GM19099 (cell line): ENCODE measurements around the gene GRM7.

ENCODE experiments used
- POLR2A ChIP-seq: IDR thresholded peaks from 3 replicates; pipeline ENCODE4 v1.6.1; 2011; ENCODE audit warnings: low read depth; ENCODE audit not compliant: insufficient read length; ENCODE audit errors: extremely low read depth

The GRM7 gene

DNA sequence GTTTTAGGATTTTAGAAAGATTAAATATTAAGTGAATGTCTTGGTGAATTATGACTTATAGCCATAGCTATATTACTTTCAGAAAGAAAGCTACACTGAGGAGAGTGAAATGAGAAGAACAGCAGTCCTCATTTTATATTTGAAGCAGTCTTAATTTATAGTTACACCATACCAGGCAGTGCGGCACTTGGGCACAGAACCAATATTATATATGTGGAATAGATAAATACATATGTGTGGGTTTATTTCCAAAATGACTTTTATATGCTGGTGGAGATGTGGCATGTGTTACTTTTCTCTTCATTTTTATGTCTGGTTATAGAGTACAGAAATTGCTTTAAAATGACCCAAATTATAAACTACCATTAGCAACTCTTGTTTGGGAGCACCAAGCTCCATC, 759.5 kb downstream of the GRM7 start:
- no peak for TF ChIP-seq POLR2A

DNA sequence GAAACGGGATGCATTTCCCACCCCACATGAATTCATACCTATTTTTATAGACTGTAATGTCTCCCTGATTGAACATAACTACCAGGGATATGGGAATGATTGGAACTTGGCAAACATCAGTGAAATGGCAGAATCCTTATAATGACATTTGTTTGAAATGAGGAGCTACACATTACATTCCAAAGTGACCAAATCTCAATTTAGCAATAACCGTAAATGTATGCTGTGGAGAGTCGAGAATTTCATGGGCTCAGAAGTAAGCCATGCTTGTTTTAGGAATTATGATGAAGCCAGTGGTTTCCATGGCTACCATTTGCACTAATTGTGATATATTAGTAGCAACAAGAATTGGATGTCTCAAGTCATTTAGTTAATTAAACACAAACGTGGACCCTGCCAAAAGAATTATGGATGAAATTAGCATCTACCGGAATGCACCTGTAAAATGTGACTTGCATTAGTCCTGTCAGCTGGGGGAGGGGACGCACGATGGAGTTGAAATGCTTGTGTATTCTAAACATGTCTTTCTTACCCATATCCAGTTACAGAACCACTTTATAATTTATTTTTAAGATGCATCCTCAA, 760.2 kb downstream of the GRM7 start:
- no peak for TF ChIP-seq POLR2A

GRCh38 chr3:7621651-7622050, 760.7 kb downstream of the GRM7 start:
- no peak for TF ChIP-seq POLR2A

- no peak for TF ChIP-seq POLR2A
Measured at GRCh38 chr3:7625021-7625420, 764.1 kb downstream of the GRM7 start.

DNA sequence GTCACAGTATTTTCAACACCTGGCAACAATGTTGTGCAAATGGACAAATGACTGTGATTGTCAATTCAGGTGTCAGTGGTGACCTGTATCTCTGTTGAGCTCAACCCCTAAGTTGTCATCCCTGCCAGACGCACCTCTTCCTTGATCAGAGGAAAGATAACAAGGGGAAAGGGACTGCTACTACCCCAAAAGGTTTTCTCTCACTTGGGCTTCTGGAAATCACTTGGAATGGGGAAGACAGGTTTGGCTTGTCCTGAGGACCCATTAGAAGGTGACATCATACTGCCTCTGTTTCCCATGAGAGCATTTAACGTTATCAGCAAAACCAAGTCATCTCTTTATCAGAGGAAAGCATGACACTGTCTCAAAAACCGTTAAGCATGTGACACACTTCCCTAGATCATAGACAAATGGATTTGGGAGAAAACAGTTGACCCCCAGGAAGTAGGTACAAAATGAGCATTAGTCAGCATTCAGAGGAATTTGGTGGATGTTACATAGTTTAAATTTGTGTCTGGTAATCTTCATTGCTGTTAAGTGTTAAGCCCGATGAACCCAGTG, 769.5 kb downstream of the GRM7 start:
- TF ChIP-seq POLR2A, result no peak

DNA sequence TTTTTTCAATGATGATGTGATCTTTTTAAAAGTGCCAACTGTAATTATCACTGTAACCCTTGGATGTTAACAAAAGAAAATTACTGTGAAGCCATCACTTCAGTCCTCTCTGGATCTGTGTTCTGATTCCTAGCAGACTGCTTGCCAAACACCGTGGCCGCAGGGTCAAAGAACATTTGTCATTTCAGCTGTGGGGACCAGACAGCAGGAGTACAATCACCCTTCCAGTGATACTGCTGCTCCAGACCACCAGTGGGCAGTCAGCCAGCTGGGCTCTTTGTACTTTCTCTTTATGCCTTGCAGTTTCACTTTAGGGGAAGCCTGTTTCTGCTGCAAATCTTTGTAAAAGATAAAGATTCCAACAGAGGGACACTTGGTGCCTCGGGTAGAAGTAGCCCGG, 770.0 kb downstream of the GRM7 start:
- no peak for TF ChIP-seq POLR2A

DNA sequence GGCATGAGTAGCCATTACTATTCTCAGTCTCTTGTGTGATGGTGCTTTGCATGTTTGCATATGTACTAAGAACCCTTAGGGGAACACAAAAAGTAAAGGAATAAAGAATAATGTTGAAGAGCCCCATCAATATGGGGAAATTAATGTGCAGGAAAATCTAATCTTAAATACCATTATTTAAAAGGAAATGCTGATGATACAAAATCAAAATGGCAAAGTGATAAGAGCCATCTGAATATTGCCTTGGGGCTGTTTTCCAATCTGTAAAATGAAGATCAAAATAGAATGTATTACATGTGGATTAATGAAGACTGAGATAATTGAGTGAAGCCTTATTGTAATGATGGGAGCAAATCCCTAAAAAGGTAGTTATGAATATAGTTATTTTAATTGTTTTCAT, 771.4 kb downstream of the GRM7 start:
- TF ChIP-seq POLR2A, result no peak

- no peak for TF ChIP-seq POLR2A
Measured at GRCh38 chr3:7637694-7638093, 776.8 kb downstream of the GRM7 start.

DNA sequence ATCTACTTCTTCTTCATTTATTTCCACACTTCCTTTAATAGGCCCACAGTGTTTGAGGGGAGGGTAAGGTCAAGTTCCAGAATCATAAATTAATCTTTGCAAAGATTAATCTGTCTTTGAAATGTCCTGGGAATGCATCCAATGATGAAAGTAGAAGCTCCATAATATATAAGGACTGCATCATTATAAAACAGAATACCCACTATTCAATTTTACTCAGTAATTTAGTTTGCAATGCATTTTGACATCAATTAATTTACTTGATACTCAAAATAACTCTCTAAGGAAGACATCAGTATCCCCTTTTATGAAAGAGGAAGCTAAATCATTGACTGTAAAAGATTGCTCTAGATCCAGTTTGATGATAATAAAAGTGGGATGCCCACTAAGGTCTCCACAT, 777.2 kb downstream of the GRM7 start:
- TF ChIP-seq POLR2A, result no peak

- no peak for TF ChIP-seq POLR2A
Measured at GRCh38 chr3:7640787-7641186, 779.9 kb downstream of the GRM7 start.

DNA sequence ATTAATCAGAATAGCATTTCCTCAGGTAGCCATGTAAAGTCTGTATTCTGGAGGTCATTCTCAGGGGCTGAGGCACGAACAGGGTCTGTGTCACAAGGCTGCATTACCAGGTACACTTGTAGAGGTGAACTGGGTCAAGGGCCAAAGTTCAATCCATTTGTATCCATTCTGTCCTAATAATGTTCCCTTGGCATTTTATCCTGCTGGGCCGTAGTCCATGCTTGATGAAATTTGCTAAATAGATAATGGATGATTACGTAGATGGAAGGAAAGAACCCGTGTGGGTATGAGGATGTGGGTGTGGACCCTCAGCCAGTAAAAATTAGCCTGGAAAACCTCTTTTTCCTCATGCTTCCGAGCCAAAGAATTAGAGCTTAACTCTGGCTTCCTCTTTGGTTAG, 785.9 kb downstream of the GRM7 start:
- no peak for TF ChIP-seq POLR2A

- no peak for TF ChIP-seq POLR2A
Measured at GRCh38 chr3:7650466-7650865, 789.6 kb downstream of the GRM7 start.

DNA sequence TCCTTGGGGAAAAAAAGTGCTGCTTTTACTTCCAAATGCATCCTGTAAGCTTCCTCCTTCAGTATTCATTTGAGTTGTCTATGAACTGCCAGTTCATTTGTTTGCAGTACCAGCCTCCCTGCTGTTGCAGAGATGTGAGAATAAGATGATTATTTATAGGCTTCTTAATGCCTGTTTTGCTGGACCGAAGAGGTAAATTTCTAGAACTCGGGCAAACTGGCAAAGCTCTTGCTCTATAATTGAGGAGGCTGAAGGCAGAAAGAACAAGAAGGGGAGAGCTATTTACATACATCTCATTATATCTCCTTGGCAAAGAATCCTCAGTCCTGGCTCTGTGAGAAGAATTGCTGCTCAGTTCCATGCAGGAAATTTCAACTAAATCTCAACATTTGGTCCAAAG, 790.4 kb downstream of the GRM7 start:
- no peak for TF ChIP-seq POLR2A

- TF ChIP-seq POLR2A, result no peak
Measured at GRCh38 chr3:7657214-7658112, 796.5 kb downstream of the GRM7 start.

GRCh38 chr3:7658294-7658693, 797.4 kb downstream of the GRM7 start:
- no peak for TF ChIP-seq POLR2A

DNA sequence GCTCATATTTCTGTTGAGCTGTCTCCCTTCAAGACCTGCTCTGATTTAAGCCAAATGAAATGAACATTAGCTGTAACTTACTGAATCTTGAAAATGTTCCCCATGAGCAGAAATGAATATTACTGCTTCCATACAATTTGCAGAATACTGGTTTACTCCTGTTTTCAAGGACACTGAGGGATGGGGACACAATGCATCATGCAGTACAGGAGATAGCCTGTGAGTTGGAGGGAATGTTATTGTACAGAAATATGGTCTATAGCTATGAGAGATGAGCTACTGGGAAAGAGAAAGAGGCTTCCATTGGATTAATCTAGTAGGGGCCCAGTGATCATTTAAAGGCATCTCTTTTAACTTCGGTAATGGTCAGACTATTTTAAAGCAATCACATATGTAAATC, 798.2 kb downstream of the GRM7 start:
- no peak for TF ChIP-seq POLR2A

DNA sequence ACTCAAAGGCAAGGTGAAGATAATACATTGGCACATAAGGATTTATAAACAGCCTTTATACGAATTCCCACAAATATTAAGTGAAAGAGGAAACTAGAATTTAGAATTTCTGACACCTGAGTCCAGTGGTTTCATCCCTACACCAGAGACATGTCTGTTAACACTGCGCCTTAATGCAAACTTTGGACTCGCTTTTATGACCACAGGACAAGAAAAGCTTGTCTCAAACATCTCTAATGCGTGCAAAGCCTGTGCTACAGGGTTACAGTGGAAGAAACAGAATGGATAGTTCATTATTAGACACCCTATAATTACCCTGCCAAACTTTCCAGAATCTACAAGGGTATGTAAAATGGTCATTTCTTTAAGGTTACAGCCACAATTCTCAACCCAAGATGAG, 802.9 kb downstream of the GRM7 start:
- no peak for TF ChIP-seq POLR2A

- no peak for TF ChIP-seq POLR2A
Measured at GRCh38 chr3:7667774-7668173, 806.9 kb downstream of the GRM7 start.
